Nephron (organoid): ENCODE measurements around the gene RPL31.
A peak's percentile ranks its signal among the peaks of the same experiment; 100 is the strongest.

ENCODE experiments used
- H3K27ac Mint-ChIP-seq, 3 experiments: 2 replicates each; pipeline ENCODE4 v1.8.0; 2020; ENCODE audit warnings: mixed read lengths in 3 of 3, mild to moderate bottlenecking in 2 of 3, moderate library complexity in 1 of 3
- H3K27me3 Mint-ChIP-seq: 2 replicates; pipeline ENCODE4 v1.8.0; 2021; ENCODE audit warnings: low read depth, mild to moderate bottlenecking, moderate library complexity, mixed read lengths
- H3K36me3 Mint-ChIP-seq: 2 replicates; pipeline ENCODE4 v1.8.0; 2020; ENCODE audit warnings: low read depth, mixed read lengths
- H3K4me1 Mint-ChIP-seq: 2 replicates; pipeline ENCODE4 v1.8.0; 2020; ENCODE audit warnings: mixed read lengths
- H3K4me3 Mint-ChIP-seq, 3 experiments: 2 replicates each; pipeline ENCODE4 v1.8.0; 2020; ENCODE audit warnings: mild to moderate bottlenecking in 3 of 3, mixed read lengths in 3 of 3, moderate library complexity in 2 of 3
- H3K9me3 Mint-ChIP-seq: 2 replicates; pipeline ENCODE4 v1.8.0; 2020; ENCODE audit warnings: mixed read lengths
- TF ChIP-seq, protein P1 (sequence below), 3 experiments: fragments of 200-600 bp; sonication (generic); IDR thresholded peaks; one replicate each; pipeline ENCODE4 v1.5.0; 2021; ENCODE audit warnings: antibody characterized with exemption in 3 of 3; ENCODE audit not compliant: unreplicated experiment in 3 of 3

The RPL31 gene

DNA sequence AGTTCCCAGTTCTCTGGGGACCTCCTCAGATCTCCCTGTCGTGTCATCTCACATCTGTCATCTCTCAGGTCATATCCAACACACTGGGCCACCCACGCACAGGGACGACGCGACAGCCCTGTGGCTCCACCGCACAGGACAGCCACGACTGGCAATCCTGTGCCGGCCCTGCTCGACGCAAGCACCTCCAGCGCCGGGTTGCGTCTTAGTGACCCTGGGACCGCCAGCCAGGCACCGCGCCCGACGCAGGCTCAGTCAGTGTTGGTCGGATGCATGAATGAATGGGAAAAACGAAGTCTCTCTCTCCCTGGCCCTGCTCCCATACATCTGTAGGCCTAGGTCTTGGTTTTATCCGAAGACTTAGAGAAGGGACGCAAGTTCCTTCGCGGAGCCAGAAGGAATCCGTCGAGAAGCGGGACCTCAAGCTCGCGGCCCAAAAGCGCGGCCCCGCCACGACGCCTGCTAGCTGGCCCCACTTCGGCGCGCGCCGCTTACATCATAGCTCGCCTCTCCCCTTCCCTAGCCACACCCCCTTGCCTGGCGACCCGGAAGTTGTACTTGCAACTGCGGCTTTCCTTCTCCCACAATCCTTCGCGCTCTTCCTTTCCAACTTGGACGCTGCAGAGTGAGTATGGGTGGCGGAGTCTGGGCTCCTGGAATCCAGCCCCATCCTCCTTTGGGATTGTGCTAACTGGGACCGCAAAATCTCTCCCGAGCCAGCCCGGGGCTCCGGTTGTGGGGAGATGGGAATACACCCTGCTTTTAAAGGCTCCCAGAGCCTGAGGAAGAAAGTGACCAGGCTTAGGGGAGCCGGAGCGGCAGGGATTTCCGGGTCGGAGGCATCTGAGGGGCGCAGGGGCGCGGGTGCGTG is at the start of gene RPL31:
TSS of gene RPL31 (plus strand) at position 599 of the 871 bp plus-strand sequence. CDS start 413 bp downstream, outside the sequence.
- Mint-ChIP-seq H3K4me3 (peak within 1 kb of the TSS; percentile 95 to 99 (median 98)), H3K27me3 (peaks cover 11% of the 10 kb centered on the region), H3K4me1 (peaks cover 29% of the 10 kb centered on the region), H3K9me3 (no peaks in the 10 kb centered on the region), H3K36me3 (peaks cover 41% of the 10 kb centered on the region), H3K27ac (peak within 1 kb of the TSS; percentile 95 to 98 (median 96))
- TF ChIP-seq, protein P1, sequence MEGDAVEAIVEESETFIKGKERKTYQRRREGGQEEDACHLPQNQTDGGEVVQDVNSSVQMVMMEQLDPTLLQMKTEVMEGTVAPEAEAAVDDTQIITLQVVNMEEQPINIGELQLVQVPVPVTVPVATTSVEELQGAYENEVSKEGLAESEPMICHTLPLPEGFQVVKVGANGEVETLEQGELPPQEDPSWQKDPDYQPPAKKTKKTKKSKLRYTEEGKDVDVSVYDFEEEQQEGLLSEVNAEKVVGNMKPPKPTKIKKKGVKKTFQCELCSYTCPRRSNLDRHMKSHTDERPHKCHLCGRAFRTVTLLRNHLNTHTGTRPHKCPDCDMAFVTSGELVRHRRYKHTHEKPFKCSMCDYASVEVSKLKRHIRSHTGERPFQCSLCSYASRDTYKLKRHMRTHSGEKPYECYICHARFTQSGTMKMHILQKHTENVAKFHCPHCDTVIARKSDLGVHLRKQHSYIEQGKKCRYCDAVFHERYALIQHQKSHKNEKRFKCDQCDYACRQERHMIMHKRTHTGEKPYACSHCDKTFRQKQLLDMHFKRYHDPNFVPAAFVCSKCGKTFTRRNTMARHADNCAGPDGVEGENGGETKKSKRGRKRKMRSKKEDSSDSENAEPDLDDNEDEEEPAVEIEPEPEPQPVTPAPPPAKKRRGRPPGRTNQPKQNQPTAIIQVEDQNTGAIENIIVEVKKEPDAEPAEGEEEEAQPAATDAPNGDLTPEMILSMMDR (IDR thresholded peaks at IDR 0.05; ENCODE audit: unreplicated experiment in 3 of 3), result no peak

DNA sequence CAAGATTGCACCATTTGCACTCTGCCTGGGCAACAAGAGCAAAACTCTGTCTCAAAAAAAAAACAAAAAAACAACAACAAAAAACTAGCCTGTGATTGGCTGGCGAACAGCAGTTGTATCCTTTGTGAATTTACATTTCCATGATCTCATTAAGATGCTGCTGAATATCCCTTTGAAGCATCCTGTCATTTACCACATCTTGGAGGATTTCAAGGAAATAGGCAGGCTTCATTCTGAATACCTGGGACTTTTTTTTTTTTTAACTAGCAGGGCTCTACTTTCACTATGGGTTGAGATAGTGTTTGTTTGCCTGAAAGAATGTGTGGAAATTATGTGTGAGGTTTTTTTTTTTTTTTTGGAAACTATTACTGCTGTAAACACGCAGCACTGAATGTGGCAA is 49.6 kb upstream of the RPL31 start:
- TF ChIP-seq, protein P1 (IDR thresholded peaks at IDR 0.05; ENCODE audit: unreplicated experiment in 3 of 3), result no peak
- Mint-ChIP-seq H3K27me3 (no peaks in the 10 kb centered on the region), H3K9me3 (no peaks in the 10 kb centered on the region), H3K36me3 (no peaks in the 10 kb centered on the region), H3K27ac (no peak overlapping the region), H3K4me3 (no peak overlapping the region), H3K4me1 (peaks cover 19% of the 10 kb centered on the region)

DNA sequence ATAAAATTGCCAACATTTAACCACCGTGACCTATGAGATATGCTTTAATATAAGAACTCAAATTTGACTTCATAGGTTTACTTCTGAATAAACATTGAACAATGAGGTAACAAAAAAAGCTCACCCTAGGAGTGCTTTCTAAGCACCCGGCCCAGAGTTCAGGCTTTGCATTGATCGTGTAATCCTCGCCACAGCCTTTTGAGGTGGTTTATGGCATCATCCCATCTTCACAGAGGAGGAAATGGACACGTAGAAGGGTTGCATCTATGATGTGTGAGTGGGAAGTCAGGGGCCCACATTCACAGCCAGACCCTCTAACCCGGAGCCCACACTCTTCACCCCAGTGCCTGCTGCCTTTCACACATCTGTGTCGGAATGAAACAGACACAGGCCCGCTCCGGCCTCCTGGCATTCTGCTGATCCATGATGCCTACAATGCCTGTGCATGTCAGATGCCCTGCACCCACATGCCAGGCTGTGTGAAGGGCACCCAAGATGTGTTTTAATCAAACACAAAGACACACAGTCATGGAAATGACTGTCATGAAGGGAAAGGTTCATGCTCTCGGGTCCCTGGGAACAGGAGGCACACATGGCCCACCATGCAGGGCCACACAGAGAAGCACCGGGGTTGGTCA is 48.6 kb upstream of the RPL31 start:
- no peaks in the 10 kb centered on the region for H3K36me3 Mint-ChIP-seq
- TF ChIP-seq, protein P1 (IDR thresholded peaks at IDR 0.05; ENCODE audit: unreplicated experiment in 3 of 3), result no peak

DNA sequence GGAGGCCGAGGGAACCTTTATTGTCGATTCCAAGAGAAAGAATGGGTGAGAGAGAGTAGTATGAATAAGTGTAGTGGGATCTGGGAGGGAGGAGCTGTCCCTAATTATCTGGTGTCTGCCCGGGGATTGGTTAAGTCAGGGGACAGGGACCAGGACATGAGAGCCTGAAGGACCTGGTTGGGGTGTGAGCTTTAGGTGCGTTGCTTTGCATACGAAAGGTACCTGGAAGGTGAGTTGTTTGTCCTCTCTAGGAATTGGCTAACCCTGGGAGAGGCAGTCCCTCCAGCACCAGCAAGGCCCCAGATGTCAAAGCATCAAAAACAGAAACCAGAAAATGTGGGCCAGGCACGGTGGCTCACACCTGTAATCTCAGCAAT is 48.1 kb upstream of the RPL31 start:
- Mint-ChIP-seq H3K36me3 (no peaks in the 10 kb centered on the region), H3K9me3 (no peaks in the 10 kb centered on the region), H3K4me3 (no peak overlapping the region), H3K27ac (no peak overlapping the region), H3K27me3 (no peaks in the 10 kb centered on the region), H3K4me1 (peaks cover 23% of the 10 kb centered on the region)
- TF ChIP-seq, protein P1 (IDR thresholded peaks at IDR 0.05; ENCODE audit: unreplicated experiment in 3 of 3), result no peak

More for the DNA sequence above, 48.6 kb upstream of the RPL31 start:
- H3K9me3 Mint-ChIP-seq, result no peaks in the 10 kb centered on the region
- H3K4me3 Mint-ChIP-seq, result no peak overlapping the region
- peaks cover 26% of the 10 kb centered on the region for H3K4me1 Mint-ChIP-seq
- no peak overlapping the region for H3K27ac Mint-ChIP-seq
- H3K27me3 Mint-ChIP-seq, result no peaks in the 10 kb centered on the region

DNA sequence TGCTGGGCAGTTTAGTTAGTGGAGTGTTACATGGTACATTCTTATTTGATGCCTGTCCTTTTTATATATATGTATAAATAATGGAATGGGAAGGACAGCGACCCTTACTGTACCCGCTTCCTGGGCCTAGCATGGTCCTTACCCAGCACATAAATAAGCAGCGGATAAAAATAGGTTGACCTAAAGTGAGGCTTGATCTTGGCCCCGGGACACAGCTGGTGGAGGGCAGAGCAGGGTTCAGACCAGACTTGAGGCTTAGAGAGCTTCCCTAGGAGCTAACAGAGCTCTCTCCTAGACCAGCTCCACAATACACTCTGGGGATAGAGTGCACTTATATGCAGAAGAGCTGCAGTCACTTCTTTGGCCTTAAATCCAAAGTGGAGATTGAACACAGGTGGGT is 46.9 kb upstream of the RPL31 start:
- H3K27me3 Mint-ChIP-seq, result no peaks in the 10 kb centered on the region
- TF ChIP-seq, protein P1 (IDR thresholded peaks at IDR 0.05; ENCODE audit: unreplicated experiment in 3 of 3), result no peak
- H3K4me1 Mint-ChIP-seq, result peaks cover 22% of the 10 kb centered on the region
- no peak overlapping the region for H3K4me3 Mint-ChIP-seq
- no peaks in the 10 kb centered on the region for H3K9me3 Mint-ChIP-seq
- no peaks in the 10 kb centered on the region for H3K36me3 Mint-ChIP-seq
- no peak overlapping the region for H3K27ac Mint-ChIP-seq
